ENCODE results near the gene APBB3.

DNA sequence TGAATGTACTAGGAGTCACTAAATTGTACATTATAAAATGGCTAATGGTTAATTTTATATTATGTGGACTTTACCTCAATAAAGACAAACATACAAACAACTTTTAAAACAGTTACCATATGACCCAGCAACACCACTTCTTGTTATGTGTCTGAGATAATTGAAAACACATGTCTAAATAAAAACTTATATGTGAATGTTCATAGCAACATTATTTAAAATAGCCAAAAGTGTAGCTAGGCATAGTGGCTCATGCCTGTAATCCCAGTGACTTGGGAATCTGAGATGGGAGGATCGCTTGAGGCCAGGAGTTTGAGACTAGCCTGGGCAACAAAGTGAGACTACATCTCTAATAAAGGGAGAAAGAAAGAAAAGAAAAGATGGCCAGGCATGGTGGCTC is 23.1 kb upstream of the APBB3 start:
- TF ChIP-seq, protein P1, sequence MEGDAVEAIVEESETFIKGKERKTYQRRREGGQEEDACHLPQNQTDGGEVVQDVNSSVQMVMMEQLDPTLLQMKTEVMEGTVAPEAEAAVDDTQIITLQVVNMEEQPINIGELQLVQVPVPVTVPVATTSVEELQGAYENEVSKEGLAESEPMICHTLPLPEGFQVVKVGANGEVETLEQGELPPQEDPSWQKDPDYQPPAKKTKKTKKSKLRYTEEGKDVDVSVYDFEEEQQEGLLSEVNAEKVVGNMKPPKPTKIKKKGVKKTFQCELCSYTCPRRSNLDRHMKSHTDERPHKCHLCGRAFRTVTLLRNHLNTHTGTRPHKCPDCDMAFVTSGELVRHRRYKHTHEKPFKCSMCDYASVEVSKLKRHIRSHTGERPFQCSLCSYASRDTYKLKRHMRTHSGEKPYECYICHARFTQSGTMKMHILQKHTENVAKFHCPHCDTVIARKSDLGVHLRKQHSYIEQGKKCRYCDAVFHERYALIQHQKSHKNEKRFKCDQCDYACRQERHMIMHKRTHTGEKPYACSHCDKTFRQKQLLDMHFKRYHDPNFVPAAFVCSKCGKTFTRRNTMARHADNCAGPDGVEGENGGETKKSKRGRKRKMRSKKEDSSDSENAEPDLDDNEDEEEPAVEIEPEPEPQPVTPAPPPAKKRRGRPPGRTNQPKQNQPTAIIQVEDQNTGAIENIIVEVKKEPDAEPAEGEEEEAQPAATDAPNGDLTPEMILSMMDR (IDR thresholded peaks at IDR 0.05; ENCODE audit: borderline replicate concordance, extremely low read depth, low read length, poor library complexity, severe bottlenecking): no peak
- TF ChIP-seq EZH2 (IDR thresholded peaks at IDR 0.05; ENCODE audit: borderline replicate concordance, low read depth, low read length, severe bottlenecking): no peak
